Epithelial cell of prostate (primary cell): Measurements from ENCODE around the gene TNFRSF17.

Source experiments
- DNase-seq: peaks from one replicate; pipeline ENCODE4 v3.0.0-alpha.2; 2011; ENCODE audit warnings: low read depth, low spot score
- H3K27ac ChIP-seq: fragments of 450-650 bp; 2 replicates; pipeline ENCODE4 v1.5.1; 2017; ENCODE audit warnings: mild to moderate bottlenecking

The TNFRSF17 gene

GRCh38 chr16:11996433-11997330, 31.7 kb downstream of the TNFRSF17 start:
- DNase-seq: no peak

GRCh38 chr16:12000032-12000431, 35.0 kb downstream of the TNFRSF17 start:
- no peak for DNase-seq
- H3K27ac ChIP-seq: no peak overlapping the region

More at GRCh38 chr16:11996433-11997330, 31.7 kb downstream of the TNFRSF17 start:
- no peak overlapping the region for H3K27ac ChIP-seq

GRCh38 chr16:12002447-12003006, 37.5 kb downstream of the TNFRSF17 start:
- no peak for DNase-seq
- no peak overlapping the region for H3K27ac ChIP-seq

- no peak overlapping the region for H3K27ac ChIP-seq
- DNase-seq: no peak
These were observed 41.6 kb downstream of the TNFRSF17 start for GRCh38 chr16:12006637-12007036.

GRCh38 chr16:12009462-12009861, 44.5 kb downstream of the TNFRSF17 start:
- no peak for DNase-seq
- H3K27ac ChIP-seq: no peak overlapping the region

GRCh38 chr16:12009922-12010321, 44.9 kb downstream of the TNFRSF17 start:
- DNase-seq: no peak
- no peak overlapping the region for H3K27ac ChIP-seq

- no peak for DNase-seq
- no peak overlapping the region for H3K27ac ChIP-seq
These were observed 45.6 kb downstream of the TNFRSF17 start for GRCh38 chr16:12010388-12011251.

- no peak overlapping the region for H3K27ac ChIP-seq
- no peak for DNase-seq
These were observed 46.6 kb downstream of the TNFRSF17 start for GRCh38 chr16:12011565-12011964.

- peak overlapping the region; percentile 2 for H3K27ac ChIP-seq
These were observed 51.4 kb downstream of the TNFRSF17 start for GRCh38 chr16:12016291-12016947.

GRCh38 chr16:12017558-12017957, 52.5 kb downstream of the TNFRSF17 start:
- no peak overlapping the region for H3K27ac ChIP-seq
- DNase-seq: no peak

More at GRCh38 chr16:12016291-12016947, 51.4 kb downstream of the TNFRSF17 start:
- no peak for DNase-seq
